ENCODE data around the gene SNED1. TPM values are rescaled to one million over a fixed set of nuclear protein-coding genes. Genes with fewer than 3 reads are reported as not detected.

Gene SNED1
- polyA plus RNA-seq, 1 donor (not counting 4 experiments of a cell fraction or from before 2014, with no cell fraction given), result 0.12 TPM

DNA sequence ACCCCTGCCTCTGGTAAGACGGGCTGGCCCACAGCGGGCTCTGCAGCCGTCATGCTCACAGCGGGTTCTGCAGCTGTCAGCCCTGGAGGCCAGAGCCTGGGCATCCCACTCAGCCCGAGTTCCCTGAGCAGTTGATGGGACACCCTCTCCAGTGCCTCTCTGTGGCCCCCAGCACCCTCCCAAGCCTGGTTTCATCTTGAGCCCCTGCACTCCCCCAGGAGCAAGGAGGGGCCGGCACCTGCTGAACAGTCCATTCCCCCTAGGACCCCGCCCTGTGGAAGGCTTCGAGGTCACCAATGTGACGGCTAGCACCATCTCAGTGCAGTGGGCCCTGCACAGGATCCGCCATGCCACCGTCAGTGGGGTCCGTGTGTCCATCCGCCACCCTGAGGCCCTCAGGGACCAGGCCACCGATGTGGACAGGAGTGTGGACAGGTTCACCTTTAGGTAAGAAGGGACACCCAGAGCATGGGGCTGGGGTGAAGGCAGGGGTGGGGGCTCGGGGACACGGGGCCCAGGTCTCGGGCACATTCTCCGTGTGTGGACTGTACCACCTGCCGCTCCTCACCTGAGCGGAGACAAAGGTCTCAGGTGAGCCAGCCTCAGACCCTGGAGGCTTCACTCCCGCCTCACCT lies 69.2 kb downstream of the SNED1 start:
- no peak overlapping the region for H2AFZ ChIP-seq (ENCODE audit: control insufficient read depth, low read length)
- dilution Hi-C loops (cut with MboI; ENCODE audit: extremely low pct_ligation_motif_present, low sequenced_read_pairs), result no loop called here
- TF ChIP-seq EZH2 (IDR thresholded peaks at IDR 0.05; ENCODE audit: low read length), result no peak
- TF ChIP-seq, protein P1, sequence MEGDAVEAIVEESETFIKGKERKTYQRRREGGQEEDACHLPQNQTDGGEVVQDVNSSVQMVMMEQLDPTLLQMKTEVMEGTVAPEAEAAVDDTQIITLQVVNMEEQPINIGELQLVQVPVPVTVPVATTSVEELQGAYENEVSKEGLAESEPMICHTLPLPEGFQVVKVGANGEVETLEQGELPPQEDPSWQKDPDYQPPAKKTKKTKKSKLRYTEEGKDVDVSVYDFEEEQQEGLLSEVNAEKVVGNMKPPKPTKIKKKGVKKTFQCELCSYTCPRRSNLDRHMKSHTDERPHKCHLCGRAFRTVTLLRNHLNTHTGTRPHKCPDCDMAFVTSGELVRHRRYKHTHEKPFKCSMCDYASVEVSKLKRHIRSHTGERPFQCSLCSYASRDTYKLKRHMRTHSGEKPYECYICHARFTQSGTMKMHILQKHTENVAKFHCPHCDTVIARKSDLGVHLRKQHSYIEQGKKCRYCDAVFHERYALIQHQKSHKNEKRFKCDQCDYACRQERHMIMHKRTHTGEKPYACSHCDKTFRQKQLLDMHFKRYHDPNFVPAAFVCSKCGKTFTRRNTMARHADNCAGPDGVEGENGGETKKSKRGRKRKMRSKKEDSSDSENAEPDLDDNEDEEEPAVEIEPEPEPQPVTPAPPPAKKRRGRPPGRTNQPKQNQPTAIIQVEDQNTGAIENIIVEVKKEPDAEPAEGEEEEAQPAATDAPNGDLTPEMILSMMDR (optimal IDR thresholded peaks at IDR 0.05 in 1 of 3, IDR thresholded peaks at IDR 0.05 in 1 of 3, conservative IDR thresholded peaks at IDR 0.05 in 1 of 3; ENCODE audit: extremely low read depth in 1 of 3, insufficient read depth in 2 of 3, low read length in 3 of 3), result no peak
- no peaks in the 10 kb centered on the region for H3K36me3 ChIP-seq (ENCODE audit: control insufficient read depth in 2 of 2, extremely low read depth in 1 of 2, insufficient read depth in 2 of 2, low read length in 2 of 2)
- H3K4me3 ChIP-seq (ENCODE audit: control insufficient read depth in 2 of 3, extremely low read depth in 1 of 3, insufficient read depth in 2 of 3, low read depth in 1 of 3, low read length in 3 of 3), result no peak overlapping the region
- FAIRE-seq (no peak), DNase-seq (ENCODE audit: low read depth, low spot score) (no peak)
- peaks cover 9% of the 10 kb centered on the region for H3K4me1 ChIP-seq (ENCODE audit: control insufficient read depth, extremely low read depth, insufficient read depth, low read length)
- no peaks in the 10 kb centered on the region for H3K79me2 ChIP-seq (ENCODE audit: control insufficient read depth, insufficient read depth, low read length)
- H3K9ac ChIP-seq (ENCODE audit: control insufficient read depth, extremely low read depth, insufficient read depth, low read length), result no peak overlapping the region
- no peaks in the 10 kb centered on the region for H3K9me3 ChIP-seq (ENCODE audit: control insufficient read depth, low read depth, low read length)
- H3K27me3 ChIP-seq (ENCODE audit: control insufficient read depth, extremely low read depth, insufficient read depth, low read length), result peaks cover 7% of the 10 kb centered on the region
- no peaks in the 10 kb centered on the region for H3K9me1 ChIP-seq (ENCODE audit: control insufficient read depth, extremely low read depth, insufficient read depth, low read length)
- no peak overlapping the region for H3K27ac ChIP-seq (ENCODE audit: control insufficient read depth, insufficient read depth, low read length)
- no peaks in the 10 kb centered on the region for H4K20me1 ChIP-seq (ENCODE audit: control insufficient read depth, extremely low read depth, insufficient read depth, low read length)
- no peak overlapping the region for H3K4me2 ChIP-seq (ENCODE audit: control insufficient read depth, extremely low read depth, insufficient read depth, low read depth, low read length)

DNA sequence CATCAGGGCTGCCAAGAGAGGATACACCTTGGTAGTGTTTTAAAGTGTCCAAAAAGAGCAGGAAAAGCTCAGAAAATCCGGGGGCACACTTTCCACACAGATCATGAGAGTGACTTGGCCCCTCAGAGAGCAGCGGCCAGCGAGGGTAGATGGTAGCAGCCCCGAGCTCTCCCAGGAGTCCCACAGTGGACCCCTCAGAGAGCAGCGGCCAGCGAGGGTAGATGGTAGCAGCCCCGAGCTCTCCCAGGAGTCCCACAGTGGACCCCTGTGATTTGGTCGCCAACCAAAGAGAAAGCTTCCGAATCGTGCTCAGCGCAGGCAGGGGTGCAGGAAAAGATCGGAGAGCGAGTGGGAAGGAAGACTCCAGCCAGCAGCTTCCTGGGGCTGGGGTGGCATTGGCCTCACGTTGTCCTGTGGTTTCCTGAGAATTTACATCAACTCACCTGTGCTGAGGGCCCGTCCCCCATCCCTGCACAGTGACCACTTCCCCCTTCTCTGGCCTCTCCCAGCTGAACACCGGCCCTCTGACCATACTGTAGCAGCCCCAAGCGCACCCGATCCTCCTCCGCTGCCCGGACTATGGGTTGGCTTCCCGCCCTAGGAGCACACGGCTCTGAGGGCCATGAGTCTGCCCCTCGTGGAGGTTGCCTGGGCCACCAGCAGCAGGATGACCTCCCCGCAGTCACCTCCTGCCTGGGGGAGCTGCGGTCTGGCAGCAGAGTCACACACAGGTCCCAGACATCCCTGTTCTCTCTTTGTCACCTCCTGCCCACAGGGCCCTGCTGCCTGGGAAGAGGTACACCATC lies 69.9 kb downstream of the SNED1 start:
- Histone ChIP-seq H3K9ac (ENCODE audit: control insufficient read depth, extremely low read depth, insufficient read depth, low read length) (no peak overlapping the region), H4K20me1 (ENCODE audit: control insufficient read depth, extremely low read depth, insufficient read depth, low read length) (no peaks in the 10 kb centered on the region), H3K9me3 (ENCODE audit: control insufficient read depth, low read depth, low read length) (no peaks in the 10 kb centered on the region), H3K27me3 (ENCODE audit: control insufficient read depth, extremely low read depth, insufficient read depth, low read length) (peaks cover 7% of the 10 kb centered on the region), H3K4me1 (ENCODE audit: control insufficient read depth, extremely low read depth, insufficient read depth, low read length) (peaks cover 1% of the 10 kb centered on the region), H3K79me2 (ENCODE audit: control insufficient read depth, insufficient read depth, low read length) (no peaks in the 10 kb centered on the region), H3K27ac (ENCODE audit: control insufficient read depth, insufficient read depth, low read length) (no peak overlapping the region), H2AFZ (ENCODE audit: control insufficient read depth, low read length) (no peak overlapping the region), H3K4me2 (ENCODE audit: control insufficient read depth, extremely low read depth, insufficient read depth, low read depth, low read length) (no peak overlapping the region), H3K9me1 (ENCODE audit: control insufficient read depth, extremely low read depth, insufficient read depth, low read length) (no peaks in the 10 kb centered on the region), H3K36me3 (ENCODE audit: control insufficient read depth in 2 of 2, extremely low read depth in 1 of 2, insufficient read depth in 2 of 2, low read length in 2 of 2) (no peaks in the 10 kb centered on the region), H3K4me3 (ENCODE audit: control insufficient read depth in 2 of 3, extremely low read depth in 1 of 3, insufficient read depth in 2 of 3, low read depth in 1 of 3, low read length in 3 of 3) (no peak overlapping the region)
- dilution Hi-C loops (cut with MboI; ENCODE audit: extremely low pct_ligation_motif_present, low sequenced_read_pairs), result no loop called here
- FAIRE-seq (no peak), DNase-seq (ENCODE audit: low read depth, low spot score) (no peak)
- TF ChIP-seq EZH2 (IDR thresholded peaks at IDR 0.05; ENCODE audit: low read length), result no peak
- TF ChIP-seq, protein P1 (optimal IDR thresholded peaks at IDR 0.05 in 1 of 3, IDR thresholded peaks at IDR 0.05 in 1 of 3, conservative IDR thresholded peaks at IDR 0.05 in 1 of 3; ENCODE audit: extremely low read depth in 1 of 3, insufficient read depth in 2 of 3, low read length in 3 of 3), result no peak
